ENCODE measurements around the gene THAP8.

THAP8 gene, protein sequence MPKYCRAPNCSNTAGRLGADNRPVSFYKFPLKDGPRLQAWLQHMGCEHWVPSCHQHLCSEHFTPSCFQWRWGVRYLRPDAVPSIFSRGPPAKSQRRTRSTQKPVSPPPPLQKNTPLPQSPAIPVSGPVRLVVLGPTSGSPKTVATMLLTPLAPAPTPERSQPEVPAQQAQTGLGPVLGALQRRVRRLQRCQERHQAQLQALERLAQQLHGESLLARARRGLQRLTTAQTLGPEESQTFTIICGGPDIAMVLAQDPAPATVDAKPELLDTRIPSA

DNA sequence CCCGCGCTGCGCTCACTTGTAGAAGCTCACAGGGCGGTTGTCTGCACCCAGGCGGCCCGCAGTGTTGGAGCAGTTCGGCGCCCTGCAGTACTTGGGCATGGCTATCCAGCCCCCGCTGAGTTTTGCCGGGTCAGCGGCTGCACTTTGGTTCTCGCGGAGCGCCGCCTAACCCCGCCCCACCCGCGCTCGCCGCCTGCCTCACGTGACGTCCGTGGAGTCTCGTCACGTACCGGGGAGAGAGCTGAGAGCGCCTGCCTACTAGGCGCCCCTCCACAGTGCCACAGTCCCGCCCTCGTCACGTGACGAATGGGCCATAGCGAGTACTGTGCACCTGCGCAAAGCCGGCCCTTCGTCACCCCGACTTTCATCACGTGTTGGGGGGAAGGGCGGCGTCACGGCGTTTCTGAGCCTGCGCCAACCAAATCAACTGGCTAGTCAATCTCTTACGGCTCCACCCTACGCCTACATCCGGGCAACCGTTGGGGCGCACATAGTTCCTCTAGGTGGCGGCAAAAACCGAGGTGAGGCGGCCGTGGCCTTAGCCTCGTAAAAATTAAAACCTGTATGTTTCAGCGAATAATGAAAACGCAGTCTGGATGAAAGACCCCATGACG is at the start of gene THAP8:
Gene THAP8, minus strand, starts transcription at position 167 of the 614 bp plus-strand sequence. Its CDS starts 68 bp downstream, at position 99.
- peak; percentile 99 to 100 for DNase-seq (ENCODE audit: low read depth in 2 of 2)
- TF ChIP-seq, protein P1, sequence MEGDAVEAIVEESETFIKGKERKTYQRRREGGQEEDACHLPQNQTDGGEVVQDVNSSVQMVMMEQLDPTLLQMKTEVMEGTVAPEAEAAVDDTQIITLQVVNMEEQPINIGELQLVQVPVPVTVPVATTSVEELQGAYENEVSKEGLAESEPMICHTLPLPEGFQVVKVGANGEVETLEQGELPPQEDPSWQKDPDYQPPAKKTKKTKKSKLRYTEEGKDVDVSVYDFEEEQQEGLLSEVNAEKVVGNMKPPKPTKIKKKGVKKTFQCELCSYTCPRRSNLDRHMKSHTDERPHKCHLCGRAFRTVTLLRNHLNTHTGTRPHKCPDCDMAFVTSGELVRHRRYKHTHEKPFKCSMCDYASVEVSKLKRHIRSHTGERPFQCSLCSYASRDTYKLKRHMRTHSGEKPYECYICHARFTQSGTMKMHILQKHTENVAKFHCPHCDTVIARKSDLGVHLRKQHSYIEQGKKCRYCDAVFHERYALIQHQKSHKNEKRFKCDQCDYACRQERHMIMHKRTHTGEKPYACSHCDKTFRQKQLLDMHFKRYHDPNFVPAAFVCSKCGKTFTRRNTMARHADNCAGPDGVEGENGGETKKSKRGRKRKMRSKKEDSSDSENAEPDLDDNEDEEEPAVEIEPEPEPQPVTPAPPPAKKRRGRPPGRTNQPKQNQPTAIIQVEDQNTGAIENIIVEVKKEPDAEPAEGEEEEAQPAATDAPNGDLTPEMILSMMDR (IDR thresholded peaks at IDR 0.05; ENCODE audit: low read depth, low read length): peak; percentile 57
- peak within 1 kb of the TSS; percentile 64 to 81 for H3K4me3 ChIP-seq (replicated peaks in 1 of 2; ENCODE audit: low read depth in 2 of 2, low read length in 2 of 2)

DNA sequence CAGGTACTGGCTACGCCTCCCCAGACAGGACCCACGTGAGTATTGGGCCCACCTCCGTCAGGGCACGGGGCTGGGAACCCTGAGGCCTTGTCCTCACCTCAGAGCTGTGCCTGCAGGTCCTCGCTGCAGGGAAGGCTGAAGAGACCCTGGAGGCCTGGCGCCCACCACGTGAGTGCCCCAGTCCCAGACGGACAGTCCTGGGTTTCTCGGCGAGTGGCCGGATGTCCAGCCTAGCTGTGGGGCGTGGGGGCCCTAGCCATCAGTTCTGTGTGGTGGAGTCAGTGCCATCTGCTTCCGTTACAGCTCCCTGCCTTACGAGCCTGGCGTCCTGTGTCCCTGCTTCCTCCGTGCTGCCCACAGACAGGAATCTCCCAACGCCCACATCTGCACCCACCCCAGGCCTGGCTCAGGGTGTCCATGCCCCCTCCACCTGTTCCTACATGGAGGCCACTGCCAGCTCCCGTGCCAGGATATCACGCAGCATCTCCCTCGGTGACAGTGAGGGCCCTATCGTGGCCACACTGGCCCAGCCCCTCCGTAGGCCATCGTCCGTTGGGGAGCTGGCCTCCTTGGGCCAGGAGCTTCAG is 49.0 kb upstream of the THAP8 start:
- DNase-seq (ENCODE audit: low read depth in 2 of 2): no peak
- TF ChIP-seq, protein P1 (IDR thresholded peaks at IDR 0.05; ENCODE audit: low read depth, low read length): no peak
- no peak overlapping the region for H3K4me3 ChIP-seq (replicated peaks in 1 of 2; ENCODE audit: low read depth in 2 of 2, low read length in 2 of 2)

DNA sequence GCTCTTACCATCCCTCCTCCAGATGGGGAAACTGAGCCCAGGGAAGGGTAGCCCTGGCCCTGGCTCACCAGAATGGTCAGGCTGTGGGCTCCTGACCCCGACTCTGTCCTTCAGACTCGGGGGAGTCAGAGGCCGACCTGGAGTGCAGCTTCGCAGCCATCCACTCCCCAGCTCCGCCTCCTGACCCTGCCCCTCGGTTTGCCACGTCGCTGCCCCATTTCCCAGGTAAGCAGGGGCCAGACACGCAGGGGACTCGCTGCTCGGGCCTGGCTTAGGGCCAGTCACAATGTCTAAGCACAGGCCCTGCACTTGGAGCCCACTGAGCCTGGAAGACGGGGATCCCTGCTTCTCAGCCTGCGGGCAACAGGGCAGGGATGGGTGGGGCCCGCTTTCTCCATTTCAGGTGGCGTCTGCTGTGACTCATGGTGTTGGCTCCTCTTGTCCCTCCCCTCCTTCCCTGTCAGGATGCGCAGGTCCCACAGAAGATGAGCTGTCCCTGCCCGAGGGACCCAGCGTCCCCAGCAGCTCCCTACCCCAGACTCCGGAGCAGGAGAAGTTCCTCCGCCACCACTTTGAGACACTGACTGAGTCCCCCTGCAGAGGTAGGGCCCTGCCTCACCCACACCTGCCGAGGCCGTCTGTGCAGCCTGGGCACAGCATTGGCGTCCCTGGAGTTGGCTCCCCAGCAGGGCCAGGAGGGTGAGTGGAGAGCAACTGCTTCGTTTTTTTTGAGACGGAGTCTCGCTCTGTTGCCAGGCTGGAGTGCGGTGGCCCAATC is 47.7 kb upstream of the THAP8 start:
- no peak overlapping the region for H3K4me3 ChIP-seq (replicated peaks in 1 of 2; ENCODE audit: low read depth in 2 of 2, low read length in 2 of 2)
- DNase-seq (ENCODE audit: low read depth in 2 of 2): no peak
- TF ChIP-seq, protein P1 (IDR thresholded peaks at IDR 0.05; ENCODE audit: low read depth, low read length): no peak

DNA sequence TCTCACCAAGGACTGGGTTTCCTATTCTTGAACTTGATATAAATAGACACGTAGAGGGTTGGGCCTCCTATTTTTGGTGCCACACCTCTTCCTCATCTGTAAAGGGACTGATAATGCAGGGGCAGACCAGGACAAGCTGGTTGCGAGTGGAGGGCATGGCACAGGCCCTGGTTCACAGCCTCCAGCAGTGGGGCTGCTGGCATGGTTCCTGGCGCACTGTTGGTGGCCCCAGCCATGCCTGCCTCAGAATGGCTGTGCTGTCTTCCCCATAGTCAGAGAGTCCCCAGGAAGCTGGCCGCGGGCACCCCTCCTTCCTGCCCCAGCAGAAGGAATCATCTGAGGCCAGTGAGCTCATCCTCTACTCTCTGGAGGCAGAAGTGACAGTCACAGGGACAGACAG is 46.4 kb upstream of the THAP8 start:
- no peak for DNase-seq (ENCODE audit: low read depth in 2 of 2)
- H3K4me3 ChIP-seq (replicated peaks in 1 of 2; ENCODE audit: low read depth in 2 of 2, low read length in 2 of 2): no peak overlapping the region
- TF ChIP-seq, protein P1 (IDR thresholded peaks at IDR 0.05; ENCODE audit: low read depth, low read length): no peak

DNA sequence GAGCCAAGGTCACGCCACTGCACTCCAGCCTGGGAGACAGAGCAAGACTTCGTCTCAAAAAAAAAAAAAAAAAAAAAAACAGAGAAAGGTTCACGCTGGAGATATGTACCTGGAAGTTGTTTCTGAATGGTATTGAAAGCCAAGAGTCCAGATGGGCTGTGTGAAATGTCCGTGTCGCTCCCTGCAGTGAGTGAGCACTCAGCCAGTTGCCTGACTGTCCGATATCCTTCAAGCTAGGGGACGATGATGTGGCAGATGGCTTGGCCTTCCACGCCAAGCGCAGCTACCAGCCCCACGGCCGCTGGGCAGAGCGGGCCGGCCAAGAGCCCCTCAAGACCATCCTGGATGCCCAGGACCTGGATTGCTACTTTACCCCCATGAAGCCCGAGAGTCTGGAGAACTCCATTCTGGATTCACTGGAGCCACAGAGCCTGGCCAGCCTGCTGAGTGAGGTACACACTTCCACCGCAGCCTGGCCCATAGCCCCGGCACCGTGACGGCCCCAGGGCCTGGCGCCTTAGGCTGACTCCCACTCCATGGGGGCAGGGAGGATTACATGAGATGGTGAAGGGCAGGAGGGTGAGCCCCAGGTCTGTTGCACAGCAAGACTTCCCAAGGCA is 45.2 kb upstream of the THAP8 start:
- no peak overlapping the region for H3K4me3 ChIP-seq (replicated peaks in 1 of 2; ENCODE audit: low read depth in 2 of 2, low read length in 2 of 2)
- TF ChIP-seq, protein P1 (IDR thresholded peaks at IDR 0.05; ENCODE audit: low read depth, low read length): no peak
- DNase-seq (ENCODE audit: low read depth in 2 of 2): no peak

DNA sequence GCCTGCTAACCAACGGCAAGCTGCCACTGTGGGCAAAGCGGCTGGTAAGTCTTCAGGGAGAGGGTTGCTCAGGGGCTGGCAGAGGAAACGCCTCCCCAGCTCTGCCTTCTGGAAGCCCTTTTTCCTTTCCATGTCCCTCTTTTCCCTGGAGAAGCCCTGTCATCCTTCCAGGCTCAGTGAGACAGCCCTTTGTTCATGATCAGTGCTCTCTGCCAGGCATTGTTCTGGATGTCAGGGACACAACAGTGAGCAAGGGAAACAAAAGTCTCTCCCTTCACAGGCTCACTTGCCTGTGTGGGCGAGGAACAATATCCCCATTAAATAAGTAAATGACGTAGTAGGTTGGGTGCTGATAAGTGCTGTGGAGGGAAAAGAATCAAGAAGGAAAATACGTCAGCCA is 43.0 kb upstream of the THAP8 start:
- no peak overlapping the region for H3K4me3 ChIP-seq (replicated peaks in 1 of 2; ENCODE audit: low read depth in 2 of 2, low read length in 2 of 2)
- DNase-seq (ENCODE audit: low read depth in 2 of 2): peak in 1 of 2 donors; percentile 28
- TF ChIP-seq, protein P1 (IDR thresholded peaks at IDR 0.05; ENCODE audit: low read depth, low read length): no peak

All from cardiac fibroblast (primary cell).